NK-92 (cell line): ENCODE results near the gene SMYD2.

Experiments used
- DNase-seq: peaks from one replicate; lab custom pipeline; 2025; ENCODE audit not compliant: unreplicated experiment; lab: John Stamatoyannopoulos, UW

SMYD2 gene

DNA sequence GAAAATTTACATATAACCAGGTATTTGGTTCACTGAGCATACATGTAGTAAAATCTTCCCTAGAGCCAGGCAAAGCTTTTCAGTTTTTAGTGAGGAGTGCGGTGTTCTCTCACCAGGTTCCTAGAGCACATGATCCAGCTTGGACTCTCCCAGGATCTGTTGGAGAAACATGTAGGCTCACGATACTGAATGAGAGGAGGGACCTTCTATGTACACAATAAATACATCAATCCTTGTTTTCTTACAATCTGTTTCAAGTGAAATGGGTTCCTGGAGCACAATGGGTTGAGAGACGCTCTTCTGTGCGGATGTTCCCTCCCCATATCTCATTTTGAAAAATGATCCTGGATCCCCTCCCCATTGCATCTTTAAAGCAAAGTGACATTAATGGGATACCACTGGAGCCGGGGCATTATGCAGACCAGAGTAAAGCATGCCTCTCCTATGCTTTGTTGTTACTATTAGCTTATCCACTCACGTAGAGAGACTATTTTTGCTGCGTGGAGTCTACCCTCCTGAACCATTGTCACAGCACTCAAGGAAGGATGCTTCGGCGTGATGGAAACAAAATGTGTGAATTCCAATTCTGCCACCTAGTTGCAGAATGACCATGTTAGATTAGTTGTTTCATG is 19.3 kb downstream of the SMYD2 start:
- DNase-seq: no peak

DNA sequence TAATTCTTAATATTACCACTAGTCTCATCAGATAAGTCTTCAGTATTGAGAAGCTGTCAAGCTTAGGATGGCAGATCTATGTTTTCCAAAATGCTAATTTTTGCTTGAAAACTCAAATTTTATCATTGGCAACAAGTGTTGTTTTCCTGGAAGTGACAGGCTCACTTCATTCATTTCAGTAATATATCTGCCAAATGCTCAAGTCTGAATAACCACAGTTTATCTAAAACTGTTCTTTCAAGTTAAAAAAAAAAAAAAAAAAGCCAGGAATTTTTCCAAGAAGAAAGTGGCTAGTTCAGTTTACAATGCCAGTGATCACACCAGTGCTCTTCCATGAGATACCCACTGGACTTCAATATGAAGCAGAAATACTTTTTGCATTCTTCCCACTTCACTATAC is 20.6 kb downstream of the SMYD2 start:
- DNase-seq: no peak

DNA sequence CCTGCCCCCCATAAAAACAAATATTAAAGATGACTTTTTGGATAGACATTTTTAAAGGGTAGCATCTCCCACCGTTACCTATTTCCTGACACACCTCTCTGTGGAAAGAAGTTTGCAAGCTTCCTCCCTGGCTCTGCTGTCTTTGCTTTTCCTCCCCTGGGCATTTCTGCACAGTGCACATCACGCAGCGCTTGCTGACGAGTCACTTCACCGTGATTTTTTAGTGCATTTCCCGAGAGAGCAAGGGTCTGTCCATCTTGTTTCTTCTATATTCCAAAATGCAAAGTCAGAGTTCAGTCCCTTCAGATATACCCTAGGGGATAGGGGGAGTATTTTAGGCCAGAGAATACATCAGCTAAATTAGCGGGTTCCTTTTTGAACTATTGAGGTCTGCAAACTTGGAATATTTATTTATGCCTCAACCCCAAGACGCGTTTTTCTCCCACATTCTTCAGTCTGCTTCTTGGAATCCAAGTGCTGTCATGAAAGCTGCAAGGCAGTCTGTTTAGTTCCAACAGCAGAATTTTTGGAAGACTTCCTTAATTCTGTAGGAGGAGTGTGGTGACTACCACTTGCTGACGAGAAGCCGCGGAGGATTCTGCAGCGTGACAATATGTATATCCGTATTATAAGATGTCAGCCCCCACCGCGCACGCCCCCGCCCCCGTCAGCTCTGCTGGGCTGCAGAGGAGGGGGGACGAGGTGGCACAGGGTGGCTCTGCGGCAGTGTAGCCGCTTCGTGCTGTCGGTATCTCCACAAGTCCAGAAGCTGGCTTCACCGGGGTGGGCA is 22.4 kb downstream of the SMYD2 start:
- DNase-seq: no peak

DNA sequence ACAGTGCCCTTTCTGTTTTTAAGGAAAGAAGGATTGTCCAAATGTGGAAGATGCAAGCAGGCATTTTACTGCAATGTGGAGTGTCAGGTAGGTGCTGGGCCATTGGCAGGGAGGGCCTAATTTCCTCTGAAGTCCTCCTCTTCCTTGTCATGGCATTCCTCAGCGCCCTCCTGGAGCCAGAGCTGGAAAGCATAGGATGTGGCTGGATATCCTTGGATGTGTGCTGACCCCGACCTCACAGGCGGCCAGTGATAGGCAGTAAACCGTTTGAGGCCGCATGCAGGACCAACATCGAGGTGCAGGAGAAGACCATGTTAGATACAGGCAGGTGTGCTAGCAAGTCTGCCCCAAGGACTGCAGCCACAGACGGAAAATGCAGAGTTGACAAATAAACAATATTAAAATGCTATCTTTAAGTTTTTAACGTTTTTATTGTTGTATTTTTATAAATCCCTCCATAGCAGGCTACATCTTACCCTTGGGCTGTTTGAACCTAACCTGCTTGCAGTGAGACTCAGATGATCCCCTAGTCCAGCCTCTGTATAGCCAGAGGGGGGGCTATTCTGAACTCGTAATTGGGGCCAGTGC is 24.3 kb downstream of the SMYD2 start:
- DNase-seq: no peak

DNA sequence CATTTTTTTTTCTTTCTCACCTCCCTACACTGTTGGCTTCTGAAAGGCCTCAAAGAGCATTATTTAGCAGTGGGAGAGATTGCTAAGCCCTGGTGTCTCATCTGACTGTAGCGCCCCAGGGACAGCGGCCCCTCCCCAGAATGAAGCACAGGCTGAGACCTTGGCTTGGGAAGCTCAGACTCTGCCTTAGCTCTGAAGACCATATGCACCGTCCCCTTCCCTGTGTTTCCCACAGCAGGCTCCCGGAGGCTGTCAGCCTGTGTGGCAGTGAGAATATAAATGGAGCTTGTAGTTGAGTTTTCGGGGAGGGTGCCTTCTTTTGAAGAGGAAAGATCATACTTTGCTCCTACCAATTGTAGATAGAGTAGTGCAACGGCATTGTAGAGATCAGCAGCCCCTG is 25.3 kb downstream of the SMYD2 start:
- DNase-seq: no peak

DNA sequence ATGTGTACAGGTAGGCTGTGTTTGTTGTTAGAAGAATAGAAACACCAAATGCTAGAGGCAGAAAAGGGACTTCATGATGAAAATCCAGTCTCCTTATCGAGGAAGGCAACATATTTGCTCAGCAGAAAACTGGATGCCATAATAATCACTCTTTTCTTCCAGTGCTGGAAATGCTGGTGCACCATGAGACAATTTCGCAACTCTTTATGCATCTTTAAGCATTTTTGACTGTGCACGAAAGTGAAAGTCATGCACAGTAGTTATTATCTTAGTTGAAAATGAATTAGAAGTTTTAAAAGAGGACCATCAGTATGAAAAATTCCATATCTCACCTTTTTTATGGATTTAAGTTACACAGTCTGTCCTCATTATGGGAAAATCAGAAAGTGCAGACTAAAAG is 29.1 kb downstream of the SMYD2 start:
- DNase-seq: no peak

DNA sequence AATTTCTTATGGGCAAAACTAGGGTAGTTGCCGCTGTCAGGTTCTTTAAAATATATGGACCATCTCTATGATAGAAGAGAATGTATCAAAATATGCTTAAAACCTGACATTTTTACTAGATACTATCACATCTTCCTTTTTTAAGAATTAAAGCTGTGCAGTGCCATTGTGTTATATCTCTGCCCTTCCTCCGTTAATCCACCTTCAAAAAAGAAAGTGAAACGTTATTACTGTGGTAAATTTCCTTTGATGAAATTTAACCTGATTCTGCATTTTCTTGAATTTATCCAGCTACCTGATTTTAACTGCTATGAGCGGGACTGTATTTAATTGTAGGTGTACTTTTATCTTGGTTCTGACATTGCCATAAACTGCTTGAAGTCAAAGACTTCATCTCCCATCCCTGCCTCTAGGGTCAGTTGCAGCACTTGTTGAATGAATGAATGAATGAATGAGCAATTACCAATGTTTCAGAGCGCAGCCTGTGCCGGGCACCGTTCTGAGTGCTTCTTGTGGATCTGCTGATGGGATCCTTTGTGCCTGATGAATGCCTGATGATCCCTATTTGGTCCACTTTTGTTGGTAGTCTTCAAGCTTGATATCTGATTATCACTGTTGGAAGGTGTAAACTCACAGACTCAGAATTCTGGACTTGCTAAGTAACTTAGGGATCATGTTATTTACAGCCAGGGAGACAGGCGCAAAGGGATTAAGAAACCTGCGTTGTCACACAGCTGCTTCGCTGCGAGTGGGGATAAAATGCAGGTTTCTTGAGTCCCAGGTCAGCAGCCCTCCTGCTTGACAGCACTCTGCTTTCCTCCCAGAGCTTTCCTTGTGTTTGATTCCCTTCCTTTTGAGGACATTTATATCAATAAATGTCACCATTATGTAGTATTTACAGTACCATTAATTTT is 30.1 kb downstream of the SMYD2 start:
- no peak for DNase-seq

DNA sequence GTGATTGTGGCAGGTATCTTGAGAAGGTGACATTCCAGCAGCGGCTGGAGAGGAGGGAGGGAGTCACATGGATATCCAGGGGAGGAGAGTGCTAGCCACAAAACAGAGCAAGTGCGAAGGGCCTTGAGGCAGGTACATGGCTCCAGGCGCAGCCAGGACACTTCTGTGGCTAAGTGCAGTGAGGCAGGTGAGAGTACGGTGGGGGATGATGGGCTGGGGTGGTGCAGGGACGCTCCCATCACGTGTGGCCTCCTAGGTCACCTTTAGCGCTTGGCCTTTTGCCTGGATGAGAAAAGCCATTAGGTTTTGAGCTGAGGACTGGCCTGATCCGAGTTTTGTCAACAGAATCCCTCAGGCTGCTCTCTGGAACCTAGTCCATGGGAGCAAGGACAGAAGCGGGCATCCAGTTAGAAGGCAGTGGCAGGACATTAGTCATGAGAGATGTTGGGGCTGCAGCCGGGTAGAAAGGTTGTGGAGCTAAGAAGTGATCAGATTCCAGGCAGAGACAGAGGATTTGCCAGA is 31.6 kb downstream of the SMYD2 start:
- no peak for DNase-seq

DNA sequence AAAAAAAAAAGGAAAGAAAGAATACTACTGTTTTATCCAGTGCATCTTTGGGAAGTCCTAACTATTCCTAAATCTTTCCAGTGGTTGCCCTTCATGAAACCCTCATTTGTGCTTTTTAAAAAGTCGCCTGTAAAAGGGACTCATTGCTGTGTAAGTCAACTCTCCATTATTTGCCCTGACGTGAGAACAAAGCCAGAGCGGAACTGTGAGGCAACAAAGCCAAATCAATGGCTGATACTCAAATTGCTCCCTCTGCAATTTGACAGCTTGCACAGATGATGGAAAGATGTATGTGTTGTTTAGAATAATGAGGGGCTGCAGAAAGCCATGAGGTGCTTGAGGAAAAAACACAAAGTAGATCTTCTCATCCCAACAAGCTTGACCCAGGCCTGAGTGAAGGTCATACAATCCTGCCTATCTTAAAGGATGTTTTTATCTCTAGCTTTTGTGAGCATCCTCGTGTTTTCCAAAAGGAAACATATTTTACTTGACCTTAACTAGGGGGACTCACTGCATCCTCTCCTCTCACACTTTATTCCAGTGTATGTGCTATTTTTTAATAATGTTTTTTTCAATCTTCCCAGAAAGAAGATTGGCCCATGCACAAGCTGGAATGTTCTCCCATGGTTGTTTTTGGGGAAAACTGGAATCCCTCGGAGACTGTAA is 33.4 kb downstream of the SMYD2 start:
- no peak for DNase-seq

DNA sequence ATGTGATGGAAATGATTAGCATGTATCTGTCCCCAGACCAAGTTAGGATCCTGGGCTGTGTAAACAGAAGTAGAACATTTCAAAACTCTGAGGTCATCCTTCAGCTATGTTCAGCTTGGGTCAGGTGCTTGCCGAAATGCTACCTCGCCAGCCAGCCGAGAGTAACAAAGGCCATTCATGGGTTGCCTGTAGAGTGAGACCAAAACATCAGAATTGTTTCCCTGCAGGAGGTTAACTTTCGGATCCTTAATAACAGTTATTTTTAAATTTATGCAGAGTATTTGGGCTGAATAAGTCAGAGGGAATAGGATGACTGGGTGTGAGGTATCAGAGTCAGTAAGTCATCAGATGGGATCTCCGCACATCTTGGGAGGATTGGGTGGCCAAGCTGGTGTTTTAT is 35.6 kb downstream of the SMYD2 start:
- no peak for DNase-seq

DNA sequence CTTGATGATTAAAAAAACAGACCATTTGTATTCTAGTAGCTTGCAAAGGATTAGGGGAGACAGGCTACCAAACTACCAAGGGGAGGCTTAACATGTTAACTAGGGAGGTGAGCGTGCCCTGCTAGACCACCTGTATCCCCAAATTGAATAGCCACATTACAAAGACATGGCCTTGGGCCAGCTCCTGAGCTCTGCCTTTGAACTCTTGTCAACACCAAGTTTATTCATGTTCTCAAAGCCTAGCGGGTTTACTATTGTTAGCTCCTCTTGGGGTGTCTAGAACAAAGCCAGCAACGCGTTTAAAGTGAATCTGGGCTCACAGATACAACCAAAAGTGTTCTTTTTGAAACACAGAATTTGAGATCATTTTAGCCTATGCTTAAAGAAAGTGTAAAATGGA is 36.3 kb downstream of the SMYD2 start:
- DNase-seq: no peak

DNA sequence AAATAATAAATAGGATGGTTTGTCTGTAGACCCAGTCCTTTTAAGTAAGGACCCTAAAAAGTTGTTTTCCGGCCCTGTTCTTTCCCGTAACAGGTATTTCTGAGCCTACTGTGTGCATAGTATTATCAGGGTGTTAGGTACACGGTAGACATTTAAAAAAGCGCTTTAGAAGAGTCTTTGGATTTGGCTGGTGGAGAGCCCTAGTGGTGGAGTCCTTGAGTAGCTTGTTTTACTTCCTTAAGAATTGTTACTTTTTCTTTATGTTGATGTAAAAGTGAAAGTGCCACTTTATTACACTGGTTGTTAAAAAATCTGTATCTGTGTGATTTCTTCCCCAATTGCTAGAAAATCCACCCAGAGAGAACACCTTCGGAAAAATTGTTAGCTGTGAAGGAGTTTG is 36.8 kb downstream of the SMYD2 start:
- no peak for DNase-seq

DNA sequence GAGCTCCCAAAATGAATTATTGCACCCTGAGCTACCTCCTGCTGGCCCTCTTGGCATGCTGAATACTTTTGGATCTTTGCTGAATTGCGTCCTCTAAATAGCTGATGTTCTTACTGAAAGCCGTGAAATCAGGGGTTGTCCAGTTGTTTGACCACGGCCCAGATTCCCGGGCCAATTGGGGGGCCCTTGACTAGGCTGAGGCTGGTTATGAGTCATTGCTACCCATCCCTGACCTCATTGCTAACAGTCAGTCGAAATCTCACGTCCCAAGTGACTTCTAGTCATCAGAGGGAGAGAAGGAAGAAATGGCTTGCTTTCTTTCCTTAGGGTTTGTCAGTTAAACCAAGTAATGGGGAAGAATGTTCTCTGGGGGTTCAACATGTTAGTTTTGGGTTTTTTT is 37.4 kb downstream of the SMYD2 start:
- DNase-seq: no peak

DNA sequence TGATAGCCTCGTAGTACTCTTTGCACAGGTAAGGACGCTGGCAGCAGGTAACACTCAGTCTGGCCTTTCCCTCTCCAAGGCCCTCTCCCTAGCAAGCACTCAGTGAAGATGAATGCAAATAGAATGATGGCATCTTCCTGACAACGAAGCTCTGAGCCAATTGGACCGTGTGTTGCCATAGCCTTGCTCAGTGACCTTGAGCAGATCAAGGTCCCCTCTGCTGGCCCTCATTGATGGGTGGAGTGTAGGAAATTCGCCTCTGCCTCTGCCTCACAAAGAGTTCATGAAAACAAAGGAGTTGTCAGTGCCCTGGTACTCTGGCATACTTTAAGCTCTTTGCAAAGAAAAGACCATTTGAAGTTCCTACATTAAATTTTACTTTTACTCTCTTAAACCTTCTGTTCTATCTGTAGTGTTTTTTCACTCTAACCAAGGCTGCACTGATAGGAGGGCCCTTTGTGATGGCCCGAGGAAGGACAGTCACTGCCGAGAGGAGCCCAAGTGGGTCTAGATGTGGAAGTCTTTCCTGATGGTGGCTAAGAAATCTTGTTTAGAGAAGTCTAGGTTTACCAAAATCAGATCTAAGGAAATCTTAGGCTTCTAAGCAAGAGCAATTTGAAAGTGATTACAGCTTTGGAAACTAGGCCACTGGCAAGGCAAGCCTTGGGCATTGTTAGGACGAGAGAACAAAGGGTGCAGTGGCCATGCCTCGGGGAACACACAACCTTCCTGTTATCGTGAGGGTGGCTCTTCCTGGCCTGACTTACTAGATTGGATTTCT is 38.2 kb downstream of the SMYD2 start:
- DNase-seq: no peak

DNA sequence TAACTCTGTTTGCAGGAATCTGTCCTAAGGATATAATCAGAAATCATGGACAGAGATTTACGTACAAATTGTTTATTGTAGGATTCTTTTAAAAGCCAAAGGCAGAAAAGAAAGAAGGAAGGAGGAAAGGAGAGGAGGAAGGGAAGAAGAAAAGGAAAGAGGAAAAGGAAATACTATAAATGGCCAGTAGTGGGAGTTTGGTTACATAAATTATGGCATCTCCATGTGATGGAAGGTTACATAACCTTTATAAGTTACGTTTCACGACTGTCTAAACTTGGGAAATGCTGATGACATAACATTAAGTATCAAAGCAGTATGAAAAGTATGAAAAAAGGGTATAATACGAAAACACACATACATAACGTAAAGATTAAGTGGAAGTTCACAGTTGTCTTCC is 39.0 kb downstream of the SMYD2 start:
- no peak for DNase-seq

DNA sequence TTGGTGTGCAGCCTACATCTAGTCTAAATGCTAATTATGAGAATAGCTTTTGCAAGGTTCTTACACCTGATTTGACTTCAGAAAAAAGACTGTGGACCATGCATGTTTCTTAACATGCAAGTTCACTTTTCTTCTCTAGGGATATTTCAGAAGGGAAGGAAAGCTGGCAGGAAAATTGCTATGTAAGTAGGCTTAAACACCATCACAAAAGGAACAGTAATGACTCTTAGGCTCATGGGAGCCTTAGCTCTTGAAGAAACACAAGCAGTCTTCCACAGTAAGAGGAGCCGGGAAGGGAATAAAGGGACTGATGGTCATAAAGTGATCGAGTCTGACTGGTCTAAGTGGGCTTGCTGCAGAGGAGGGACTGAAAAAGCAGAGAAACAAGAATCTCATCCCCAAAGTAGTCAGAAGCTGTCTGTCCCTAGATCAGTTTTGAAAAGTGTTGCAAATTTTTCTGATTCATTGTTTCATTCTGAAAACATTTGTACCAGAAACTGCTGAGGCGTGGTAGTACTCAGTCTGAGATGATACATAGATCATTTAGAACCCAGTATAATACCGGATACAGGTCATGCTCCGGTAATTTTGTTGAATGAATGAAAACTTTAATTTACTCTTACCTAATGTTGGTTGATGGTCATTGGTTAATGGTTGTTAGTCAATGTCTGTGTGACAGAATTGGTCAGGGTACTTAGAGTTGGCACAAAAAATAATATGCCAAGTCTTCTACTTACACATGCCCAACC is 40.9 kb downstream of the SMYD2 start:
- no peak for DNase-seq

DNA sequence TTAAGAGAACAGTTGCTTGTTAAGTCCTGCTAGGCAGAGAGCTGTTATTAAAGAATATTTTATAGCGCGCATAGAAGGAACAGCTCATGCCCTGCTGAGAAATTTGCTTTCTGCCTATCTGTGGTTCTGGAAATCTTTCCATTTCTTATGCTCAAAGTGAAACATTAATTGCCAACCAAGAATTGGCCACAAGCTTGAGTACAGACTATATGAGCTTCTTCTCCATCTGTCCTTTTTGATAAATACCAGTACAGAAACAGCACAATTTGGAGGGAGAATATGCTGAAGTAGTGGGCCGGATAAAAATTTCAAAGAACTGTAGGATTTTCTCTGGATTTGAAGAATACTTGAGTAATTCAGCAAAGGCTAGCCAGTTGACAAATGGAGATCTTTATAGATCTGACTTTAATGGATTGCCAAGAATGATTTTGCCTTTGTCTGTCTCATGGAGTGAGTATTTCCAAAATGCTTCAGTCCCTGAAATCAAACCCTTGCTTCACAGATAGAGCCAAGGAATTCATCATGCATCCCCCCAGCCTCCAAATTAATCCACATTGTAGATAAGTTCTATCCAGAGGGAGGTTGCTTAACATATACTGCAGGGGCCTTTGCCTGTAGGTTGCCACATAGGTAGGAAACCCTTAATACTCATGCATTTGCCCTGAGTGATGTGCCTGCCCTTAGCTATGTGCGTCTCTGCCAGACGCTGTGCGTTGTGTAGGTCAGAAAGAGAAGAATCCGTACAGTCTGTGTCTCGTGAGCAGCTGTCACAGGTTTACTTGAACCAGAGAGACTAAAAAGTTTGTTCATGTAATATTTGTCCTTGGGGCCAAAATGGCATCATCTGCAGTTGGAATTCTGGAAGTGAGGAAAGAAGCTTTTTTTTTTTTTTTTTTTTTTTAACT is 44.2 kb downstream of the SMYD2 start:
- DNase-seq: no peak

DNA sequence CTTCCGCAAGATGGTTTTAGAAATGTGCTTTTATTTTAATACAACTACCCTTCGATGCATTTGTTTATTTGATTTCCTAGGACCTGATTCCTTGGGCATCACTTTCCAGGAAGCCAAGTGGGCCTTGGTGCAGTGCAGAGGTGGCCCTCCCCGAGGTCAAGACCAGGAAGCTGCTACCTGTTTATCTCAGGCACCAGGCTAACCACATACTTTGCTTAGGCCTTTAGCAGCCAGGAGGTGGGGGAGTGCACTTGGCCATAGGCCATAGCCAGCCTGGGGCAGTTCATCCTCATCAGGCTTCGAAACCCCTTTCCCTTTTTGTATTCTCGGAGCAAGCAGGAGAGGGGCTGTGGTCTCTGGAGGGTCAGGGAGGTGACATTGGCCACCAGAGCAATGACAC is 45.4 kb downstream of the SMYD2 start:
- no peak for DNase-seq
